GM11168 (cell line): ENCODE data around the gene RNASE11.
"Not testable (repeated sequence)": the region's sequence is repeated elsewhere in the genome, so short reads cannot be mapped to it uniquely, and the experiment has no call there.

Experiments used
- in situ Hi-C: fragments of 300-500 bp; cut with MboI; formaldehyde crosslinking; loops from one replicate; pipeline ENCODE4 v1.12.0; 2022; ENCODE audit warnings: low sequenced_read_pairs; ENCODE audit not compliant: unreplicated experiment

RNASE11 gene

DNA sequence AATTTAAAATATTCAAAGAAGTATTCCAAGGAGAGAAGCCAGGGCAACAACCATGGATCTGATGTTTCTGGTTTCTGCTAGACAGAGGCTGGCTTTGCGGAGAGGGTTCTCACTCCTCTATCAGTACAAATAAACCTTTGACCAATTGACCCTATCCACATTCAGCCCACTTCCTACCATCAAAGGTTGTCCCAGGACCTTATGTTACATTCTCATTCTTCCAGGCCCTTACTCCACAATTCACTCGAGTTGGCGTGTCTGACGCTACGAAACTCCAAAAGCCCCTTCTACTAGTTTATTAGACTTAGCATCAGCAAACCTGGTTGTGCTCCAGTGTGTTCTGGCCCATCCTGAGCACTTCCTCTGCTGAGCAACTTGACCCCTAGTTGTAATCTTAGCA is 28.2 kb upstream of the RNASE11 start:
- in situ Hi-C loops, result loop anchor here (10.0 kb wide), 1 partner anchor 291 kb away; no protein-coding TSS in a partner anchor

DNA sequence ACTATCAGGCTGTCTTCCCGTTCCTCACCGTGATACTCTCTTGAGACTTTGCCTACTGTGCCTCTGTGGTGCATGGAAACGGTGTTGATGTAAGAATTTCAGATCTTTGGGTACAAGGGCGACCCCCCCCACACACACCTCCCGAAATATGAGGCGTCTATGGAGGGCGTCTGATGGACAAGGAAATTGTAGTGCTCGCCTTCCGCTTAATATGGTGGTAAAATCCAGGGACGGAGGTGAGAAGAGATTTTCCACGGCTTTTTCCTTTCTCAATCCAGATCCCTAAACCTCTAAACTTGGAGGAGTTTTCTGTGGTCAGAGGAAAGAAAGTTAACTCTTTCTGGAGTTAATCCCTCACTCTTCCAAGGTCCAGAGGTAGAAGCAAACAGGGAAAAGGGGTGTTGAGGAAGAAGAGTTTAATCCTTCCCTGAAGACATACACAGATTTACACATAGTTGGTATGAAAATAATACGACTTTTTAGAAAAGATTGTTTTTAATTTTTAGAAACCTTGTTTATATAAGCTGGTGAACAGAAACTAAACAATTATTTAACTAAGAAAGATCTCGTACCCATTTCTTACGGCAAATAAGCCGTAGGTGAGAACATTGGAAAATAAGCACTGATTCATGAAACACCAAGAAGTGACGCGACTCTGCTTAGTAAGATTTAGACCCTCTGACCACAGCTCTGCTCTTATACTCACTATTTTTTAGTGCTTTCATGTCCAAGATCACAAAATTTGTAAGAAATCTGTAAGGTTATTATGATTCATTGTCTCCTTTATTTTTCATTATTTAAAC is 26.4 kb upstream of the RNASE11 start:
- in situ Hi-C loops, result loop anchor here (10.0 kb wide), 1 partner anchor 289 kb away; no protein-coding TSS in a partner anchor

DNA sequence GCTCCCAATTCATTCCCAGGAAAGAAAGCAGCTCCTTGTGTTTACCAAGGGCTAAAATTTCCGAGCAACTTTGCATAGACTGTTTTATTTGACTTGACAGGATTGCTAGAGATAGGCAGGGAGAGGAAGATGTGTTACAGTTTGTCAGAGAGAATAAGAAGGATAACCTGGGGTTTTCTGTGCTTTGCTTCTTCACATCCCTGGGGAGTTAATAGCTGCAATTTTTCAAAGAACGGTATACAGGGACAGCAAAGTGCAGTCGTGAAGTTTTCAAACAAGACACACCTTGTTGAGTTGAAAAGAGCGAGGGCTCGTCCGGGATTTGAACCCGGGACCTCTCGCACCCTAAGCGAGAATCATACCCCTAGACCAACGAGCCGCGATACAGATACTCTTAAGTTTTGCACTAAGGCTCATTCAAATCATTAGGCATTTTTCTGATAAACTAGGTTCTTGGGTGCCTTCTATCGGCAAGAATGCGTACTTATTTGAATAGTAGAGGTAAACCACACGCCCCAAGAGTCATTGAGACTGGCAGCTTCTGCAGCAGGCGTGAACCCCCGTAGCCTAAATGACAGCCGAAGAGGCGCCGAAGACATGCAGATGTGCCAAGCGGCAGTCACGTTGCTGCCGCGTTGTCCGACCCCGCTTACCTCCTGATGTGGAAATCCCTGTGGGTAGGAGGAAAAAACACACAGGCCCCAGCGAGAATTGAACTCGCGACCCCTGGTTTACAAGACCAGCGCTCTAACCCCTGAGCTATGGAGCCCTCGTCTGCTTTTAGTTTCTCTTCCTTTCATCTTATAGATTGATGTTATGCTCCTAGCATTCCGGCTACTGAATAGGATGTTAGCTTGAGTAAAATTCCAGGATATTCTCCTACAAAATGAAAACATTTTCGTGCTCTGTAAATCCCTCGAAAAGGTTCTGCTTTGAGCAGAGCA is 25.6 kb upstream of the RNASE11 start:
- in situ Hi-C loops, result loop anchor here (10.0 kb wide), 1 partner anchor 289 kb away; no protein-coding TSS in a partner anchor

DNA sequence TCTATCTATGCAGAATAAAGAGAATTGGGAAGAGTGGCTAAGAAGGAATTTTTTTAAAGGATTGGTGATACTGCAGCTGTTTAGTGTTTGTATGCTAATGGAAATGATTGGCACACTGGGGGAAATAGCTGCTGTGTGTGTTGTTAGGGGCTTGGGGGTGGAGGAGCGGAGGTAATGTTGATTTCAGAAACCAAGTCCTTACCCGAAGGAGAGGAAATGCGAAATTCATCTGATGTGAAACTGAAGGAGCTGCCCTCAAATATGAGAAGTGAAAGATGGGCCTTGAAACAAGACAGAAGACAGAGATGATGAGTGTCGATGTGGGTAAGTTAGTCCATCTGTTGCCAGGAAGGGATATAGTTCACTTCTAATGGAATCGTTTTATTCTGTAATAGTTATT is 24.6 kb upstream of the RNASE11 start:
- in situ Hi-C loops, result loop anchor here (10.0 kb wide), 1 partner anchor 288 kb away; no protein-coding TSS in a partner anchor

DNA sequence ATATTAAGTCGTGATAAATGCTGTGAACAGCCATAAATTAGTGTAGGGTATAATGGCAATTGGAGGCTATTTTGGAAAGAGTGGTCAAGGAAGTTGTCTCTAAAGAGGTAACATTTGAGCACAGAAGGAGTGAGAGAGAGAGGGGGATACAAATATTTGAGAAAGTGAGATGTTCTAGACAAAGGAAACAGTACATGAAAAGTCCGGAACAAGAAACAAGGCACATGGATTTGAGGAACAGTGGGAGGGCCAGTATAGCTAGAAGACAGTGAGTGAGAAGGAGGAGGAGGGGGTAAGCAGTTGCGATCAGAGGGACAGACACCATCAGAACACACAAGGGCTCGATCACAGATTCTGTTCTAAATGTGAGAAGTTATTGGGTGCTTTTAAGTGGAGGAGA is 23.5 kb upstream of the RNASE11 start:
- in situ Hi-C loops, result loop anchor here (10.0 kb wide), 1 partner anchor 286 kb away; no protein-coding TSS in a partner anchor

DNA sequence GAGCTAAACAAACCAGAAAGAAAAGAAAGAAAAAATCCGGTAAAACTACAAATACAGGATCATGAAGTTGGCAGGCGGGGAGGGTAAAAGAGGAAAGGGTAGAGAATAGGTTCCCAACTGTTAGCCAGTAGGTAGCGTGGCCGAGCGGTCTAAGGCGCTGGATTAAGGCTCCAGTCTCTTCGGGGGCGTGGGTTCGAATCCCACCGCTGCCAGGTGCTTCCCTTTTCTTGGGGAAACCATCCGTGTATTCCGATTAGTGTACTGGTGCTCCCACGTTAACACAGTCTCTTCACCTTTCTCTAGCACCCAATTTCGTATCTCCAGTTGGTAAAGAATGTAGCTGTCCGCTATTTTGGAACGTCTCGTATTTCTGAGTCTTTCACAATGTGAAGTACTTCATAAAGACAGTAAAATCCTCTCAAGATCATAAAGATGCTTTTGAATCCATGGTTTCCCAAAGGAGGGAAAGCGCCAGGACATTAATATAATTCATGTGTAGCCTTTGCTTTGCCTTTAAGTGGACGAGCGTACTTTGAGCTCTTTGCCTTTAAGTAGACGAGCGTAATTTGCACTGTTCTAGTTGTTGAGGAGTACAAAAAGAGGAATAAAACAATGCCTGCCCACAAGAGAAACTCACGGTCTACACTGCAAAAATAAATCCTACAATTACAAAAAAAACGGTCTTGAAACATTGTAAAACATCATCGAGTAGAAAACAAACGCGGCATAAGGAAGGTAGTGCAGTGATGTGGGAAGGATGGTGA is 22.4 kb upstream of the RNASE11 start:
- in situ Hi-C loops, result loop anchor here (10.0 kb wide), 1 partner anchor 285 kb away; no protein-coding TSS in a partner anchor

DNA sequence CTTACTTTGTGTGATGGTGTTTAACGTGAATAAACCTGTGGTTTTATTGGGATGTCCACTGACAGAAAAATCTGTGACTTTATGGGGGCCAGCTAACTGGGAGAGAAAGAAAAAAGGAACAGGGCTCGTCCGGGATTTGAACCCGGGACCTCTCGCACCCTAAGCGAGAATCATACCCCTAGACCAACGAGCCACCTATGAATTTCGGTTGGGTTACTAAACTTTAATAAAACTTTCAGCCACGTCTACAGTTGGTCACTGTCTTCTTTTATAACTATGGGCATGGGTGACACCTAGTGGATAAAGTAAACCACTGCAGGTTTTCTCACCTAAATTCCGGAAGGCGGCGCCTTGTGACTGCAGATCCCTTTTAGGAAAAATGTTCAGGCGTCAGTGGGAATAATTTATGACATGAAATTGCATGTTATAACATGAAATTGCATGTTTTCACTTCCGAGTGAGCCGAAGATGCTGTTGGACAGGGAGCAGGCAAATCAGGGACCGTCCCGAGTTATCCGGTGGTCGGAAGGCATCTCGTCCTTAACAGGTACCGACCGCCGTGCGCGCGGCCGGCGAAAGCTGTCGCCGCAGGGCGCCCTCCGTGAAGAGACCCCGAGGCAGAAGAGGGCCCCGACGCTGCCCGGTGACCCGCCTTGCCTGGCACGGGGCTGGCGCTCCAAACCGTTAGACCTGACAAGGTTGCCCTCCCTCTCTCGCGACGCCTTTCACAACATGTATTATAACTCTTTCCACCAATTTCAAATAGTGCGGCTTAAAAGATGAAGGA is 21.6 kb upstream of the RNASE11 start:
- in situ Hi-C loops, result loop anchor here (10.0 kb wide), 1 partner anchor 285 kb away; no protein-coding TSS in a partner anchor

DNA sequence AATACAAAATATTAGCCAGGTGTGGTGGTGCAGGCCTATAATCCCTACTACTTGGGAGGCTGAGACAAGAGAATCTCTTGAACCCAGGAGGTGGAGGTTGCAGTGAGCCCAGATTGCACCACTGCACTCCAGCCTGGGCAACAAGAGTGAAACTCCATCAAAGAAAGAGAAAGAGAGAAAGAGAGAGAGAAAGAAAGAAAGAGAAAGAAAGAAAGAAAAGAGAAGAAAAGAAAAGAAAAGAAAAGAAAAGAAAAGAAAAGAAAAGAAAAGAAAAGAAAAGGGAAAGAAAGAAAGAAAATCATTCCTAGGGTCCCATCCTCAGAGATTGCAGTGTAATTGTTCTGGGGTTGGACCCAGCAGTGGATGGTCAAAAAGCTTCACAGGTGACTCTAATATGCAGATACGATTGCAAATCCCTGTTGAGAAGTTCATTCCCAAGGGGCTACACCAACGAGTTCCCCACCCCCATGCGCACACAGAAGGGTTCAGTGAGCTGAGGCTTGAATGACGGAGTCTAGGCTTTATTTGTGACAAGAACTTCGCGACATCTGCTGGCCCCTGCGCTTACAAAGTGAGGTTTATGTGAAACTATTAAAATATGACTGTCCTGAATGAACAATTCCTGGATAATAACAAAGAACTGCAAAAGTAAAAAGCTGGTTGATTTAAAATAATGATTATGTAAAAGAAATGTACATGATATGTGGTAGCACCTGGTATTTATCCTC is 20.7 kb upstream of the RNASE11 start:
- in situ Hi-C loops, result no loop called here

DNA sequence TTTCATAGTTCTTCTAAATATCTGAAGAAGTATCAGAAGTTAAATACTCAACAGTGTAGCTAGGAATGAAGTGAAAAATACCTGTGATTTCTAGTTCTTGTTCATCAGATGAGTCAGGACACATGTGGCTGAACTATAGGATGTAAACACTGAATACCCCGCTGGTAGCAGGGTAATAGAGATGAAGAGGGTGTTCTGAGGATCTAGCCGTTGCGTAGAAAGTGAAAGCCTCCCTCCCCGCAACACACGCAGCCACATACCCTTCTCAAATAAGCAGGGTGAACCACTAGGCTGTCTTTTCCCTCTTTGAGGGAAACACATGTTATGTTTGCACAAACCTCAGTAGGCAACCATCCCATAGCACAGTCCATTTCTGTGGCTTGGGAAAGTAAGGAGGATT is 19.8 kb upstream of the RNASE11 start:
- in situ Hi-C loops, result no loop called here

DNA sequence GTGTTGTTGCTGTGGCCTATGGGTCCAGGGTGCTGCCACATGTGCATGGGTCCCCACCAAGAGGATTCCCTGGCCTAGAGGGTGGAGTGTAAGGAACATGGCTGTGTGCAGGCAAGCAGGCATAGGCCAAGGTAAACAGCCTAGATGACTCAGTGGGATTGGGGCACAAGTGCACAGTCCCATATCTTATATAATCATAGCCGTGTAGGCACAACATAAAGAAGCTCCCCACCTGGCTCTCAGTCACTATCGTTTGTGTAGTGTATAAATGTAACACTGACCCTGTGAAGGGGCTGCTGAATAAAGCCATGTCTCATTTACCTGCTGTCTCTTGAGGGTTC is 19.1 kb upstream of the RNASE11 start:
- in situ Hi-C loops, result no loop called here

DNA sequence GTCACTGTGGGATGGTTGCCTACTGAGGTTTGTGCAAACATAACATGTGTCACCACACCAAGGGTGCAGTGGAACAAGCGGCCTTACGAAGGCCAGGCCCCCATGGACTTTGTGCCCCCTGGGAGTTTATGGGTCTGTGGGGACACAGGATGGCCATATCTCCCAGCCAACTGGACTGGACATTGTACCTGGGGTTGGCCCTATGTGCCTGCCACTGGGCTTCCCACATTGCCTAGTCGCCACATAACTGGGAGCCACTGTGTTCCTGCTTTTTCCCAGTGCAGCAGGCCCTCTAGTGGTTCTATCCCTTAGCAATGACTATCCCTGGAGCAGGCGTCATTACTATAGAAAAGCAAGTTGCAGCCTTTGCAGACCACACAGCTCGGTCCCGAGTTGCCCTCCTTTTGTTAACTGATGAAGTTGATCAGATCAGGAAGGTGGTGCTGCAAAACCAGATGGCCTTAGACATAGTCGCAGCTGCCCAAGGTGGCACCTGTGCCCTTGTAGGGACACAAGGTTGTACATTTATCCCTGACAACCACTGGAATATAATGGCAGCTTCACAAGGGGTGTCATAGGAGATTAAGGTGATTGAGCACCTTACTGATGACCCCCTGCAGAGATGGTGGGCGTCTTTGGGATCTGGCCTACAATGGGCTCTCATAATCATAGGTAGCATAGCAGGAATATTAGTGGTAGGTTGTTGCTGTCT is 18.5 kb upstream of the RNASE11 start:
- in situ Hi-C loops, result no loop called here

DNA sequence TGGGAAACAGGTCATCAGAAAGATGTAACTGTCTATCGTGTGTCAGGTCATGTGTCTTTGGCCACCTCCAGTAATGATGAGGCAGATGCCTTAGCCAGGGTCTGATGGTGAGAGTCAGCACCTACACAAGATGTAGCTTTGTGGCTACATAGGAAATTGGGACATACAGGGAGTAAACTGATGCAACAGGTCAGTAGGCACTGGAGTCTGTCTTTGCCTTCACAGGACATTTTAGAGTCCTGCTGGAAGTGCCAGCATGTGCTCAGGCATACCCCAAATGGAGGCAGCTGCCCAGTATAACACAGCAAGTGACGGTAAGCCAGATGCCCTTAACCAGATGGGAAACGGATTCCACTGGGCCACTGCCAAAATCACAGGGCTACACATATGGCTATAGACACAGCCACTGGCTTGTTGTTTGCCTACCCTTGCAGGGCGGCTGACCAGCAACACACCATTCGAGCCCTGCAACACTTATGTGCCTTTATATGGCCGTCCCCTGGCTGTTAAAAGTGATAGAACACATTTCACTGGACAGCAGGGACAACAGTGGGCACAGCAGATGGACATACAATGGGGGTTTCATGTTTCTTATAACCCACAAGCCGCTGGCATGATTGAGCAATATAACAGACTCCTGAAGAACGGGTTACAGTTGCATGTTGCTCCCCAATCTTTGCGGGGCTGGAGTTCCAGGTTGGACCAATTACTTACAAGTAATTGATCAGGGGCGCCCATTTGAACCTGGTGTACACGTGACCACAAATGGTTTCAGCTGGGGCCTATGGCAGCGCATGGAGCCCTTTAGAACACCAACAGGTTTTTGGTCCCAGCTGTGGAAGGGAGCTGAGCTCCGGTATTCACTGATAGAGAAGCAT is 16.3 kb upstream of the RNASE11 start:
- in situ Hi-C loops, result no loop called here

DNA sequence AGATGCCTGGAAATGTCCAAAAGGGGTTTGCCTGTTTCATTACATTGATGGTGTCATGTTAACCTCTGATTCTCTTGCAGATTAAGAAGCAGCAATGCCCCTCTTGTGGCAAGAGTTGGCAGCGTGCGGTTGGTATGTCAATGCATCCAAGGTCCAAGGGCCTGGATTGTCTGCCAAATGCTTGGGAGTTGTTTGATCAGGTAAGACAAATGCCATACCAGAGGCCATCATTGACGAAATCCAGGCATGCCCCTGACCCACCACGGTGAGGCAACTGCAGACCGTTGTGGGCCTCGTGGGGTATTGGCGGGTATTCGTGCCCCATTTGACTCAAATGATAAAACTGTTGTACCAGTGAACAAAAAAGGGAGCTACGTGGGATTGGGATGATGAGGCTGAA is 14.8 kb upstream of the RNASE11 start:
- in situ Hi-C loops, result no loop called here

DNA sequence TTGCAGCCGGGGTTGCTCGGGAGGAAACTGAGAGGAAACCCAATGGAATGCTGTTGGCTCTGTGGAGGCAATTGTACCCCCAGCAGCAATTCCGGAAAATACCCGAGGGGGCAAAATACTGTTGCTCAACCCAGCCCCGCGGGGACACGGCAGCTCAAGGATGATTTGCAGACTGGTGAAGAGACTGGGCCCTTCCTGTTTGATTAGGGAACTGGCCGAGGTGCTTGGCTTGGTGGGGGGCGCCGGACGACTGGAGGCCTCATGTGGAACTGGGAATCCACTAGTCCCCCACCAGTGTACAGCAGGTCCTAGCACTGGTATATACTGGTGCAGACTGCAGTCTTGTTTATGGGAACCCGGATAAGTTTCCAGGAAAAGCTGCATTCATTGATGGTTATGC is 13.7 kb upstream of the RNASE11 start:
- in situ Hi-C loops, result no loop called here

DNA sequence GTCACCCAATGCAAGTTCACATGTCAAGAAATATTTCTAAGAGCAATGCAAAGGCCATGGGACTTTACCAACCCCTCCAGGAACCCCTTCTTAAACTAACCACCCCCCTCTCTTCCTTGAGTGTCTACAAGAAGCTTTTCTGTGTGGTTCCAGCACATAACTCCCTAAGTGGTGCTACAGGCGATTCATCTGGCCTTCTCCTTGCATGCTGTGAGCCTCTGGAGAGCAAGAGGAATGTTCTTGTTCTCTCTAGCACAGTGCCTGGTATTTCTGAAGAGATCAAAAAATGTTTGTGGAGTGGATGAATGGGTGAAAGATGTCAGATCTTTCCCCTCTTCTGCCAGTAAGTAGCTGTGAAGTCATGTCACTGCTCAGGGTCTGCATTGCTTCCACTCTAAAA is 9.3 kb upstream of the RNASE11 start:
- in situ Hi-C loops, result no loop called here

DNA sequence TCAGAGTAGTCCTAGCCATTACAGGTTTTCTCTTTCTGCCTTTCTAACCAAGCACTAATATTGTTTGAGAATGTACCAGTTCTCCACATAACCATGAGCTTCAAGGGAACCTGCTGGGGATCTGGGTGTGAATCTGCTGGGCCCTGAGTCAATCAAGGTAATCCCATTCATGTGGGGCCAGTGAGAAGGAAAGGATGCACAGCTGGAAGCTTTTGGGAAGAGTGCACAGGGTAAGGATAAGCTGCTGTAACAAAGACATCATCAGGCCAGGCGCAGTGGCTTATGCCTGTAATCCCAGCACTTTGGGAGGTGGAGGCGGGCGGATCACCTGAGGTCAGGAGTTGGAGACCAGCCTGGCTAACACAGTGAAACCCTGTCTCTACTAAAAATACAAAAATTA is 7.9 kb upstream of the RNASE11 start:
- in situ Hi-C loops, result not testable (repeated sequence)

DNA sequence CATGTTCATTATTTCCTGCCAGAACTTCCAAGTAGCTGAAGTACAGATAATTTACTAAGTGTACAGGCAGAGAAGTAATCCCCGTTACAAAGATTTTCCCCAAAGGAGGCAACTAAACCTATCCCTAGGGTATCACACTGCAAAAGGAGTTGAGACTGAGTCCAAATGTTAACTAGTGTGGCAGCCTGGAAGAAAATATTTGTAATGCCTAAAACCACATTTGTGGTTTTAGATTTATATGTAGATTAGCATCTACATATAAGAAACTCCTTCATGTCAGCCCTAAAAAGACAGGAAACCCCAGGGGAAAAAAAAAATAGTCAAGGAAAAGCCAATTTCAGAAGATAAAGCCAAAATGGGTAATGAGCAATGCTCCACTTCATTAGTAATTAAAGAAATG is 4.8 kb upstream of the RNASE11 start:
- in situ Hi-C loops, result loop anchor here (5.0 kb wide), 1 partner anchor 110 kb away; no protein-coding TSS in a partner anchor
